GM19043 (cell line): Measurements from ENCODE around the gene ELF5.

Experiments used
- ATAC-seq: cut with Tn5 transposase; IDR thresholded peaks from one replicate; pipeline ENCODE4 v1.9.1; 2021; ENCODE audit warnings: low read depth; ENCODE audit not compliant: unreplicated experiment

Gene ELF5

DNA sequence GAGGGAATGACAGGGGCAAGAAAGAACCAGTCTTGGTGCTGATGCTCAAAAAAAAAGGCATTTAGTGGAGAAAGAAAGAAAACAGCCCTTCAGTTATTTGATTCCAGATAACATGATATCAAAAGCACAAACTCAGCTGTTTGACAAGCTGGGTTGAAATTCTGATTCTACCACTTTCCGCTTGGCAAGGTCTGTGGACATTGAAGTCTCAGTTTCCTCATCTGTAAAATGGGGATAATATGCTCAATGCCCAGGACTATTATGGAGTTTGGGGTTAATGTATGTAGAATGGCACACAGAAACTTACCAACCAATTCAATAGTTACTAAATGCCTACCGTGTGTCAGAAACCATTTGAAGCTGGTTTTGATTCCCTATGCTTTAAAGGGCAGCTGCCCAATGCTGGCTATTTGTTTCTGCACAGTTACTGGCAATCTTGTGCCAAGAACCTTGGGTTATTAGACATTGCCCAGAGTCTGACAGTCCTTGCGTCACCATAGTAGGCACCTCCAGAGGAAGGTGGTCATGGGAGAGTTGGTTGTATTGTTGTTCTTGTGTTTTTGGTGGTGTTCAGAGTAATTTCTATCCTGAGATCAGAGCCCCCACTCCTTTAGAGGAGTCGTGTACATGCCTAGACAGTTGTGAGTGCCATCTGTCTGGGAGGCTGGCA lies 19.5 kb downstream of the ELF5 start:
- ATAC-seq, result no peak

- ATAC-seq, result no peak
Measured at GRCh38 chr11:34493468-34493867, 20.1 kb downstream of the ELF5 start.

DNA sequence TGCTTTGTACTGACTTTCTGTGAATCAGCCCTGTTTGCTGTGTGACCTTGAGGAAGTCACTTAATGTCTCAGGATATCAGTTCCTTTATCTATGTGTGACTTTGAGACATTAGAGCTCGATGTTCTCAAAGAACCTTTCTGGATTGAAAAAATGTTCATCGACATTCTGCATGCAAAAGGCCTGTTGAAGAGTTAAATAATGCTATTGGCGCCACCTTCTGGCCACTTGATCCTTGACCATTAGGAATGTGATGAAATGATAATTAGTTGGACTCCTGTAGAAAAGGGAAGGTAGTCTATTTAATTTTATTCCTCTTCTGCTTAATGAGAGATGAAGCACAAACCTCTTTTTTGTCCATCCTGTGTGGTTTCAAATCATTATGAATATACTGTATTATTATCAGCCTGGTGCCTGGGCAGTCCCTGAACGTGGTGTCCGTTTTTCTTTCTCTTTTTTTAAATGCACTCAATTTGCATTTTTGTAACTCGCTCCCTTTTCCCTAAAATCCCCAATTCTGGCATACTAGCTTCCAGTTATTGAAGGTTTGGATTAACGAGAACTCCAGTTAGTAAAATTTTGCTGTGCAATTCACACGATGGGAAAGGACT lies 20.7 kb downstream of the ELF5 start:
- ATAC-seq, result no peak

GRCh38 chr11:34490304-34490703 lies 23.3 kb downstream of the ELF5 start:
- ATAC-seq, result no peak

- no peak for ATAC-seq
Measured at GRCh38 chr11:34488855-34489557, 24.6 kb downstream of the ELF5 start.

GRCh38 chr11:34487430-34487829 lies 26.2 kb downstream of the ELF5 start:
- no peak for ATAC-seq

- no peak for ATAC-seq
Measured at GRCh38 chr11:34483106-34483874, 30.3 kb downstream of the ELF5 start.

GRCh38 chr11:34481307-34481706 lies 32.3 kb downstream of the ELF5 start:
- no peak for ATAC-seq

- ATAC-seq, result no peak
Measured at GRCh38 chr11:34480314-34480713, 33.3 kb downstream of the ELF5 start.

- ATAC-seq, result no peak
Measured at GRCh38 chr11:34478845-34479663, 34.5 kb downstream of the ELF5 start.

GRCh38 chr11:34476849-34477248 lies 36.7 kb downstream of the ELF5 start:
- ATAC-seq, result no peak

DNA sequence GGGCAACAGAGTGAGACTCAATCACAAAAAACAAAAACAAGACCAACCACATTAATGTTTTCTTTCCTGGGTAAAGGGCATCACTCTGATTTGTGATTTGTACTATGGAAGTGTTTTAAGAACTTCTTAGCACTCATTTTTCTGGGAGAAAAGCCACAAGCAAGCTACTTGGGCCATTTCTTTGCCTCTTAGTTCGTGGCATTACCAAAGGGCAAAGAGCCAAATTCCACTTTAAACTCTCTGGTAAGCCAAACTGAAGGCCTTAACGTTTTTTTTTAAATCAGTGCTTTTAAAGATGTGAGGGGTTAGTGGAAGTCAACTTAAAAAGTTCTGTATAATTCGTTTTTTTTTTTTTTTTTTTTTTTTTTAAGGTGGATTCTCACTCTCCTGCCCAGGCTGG lies 37.9 kb downstream of the ELF5 start:
- no peak for ATAC-seq

GRCh38 chr11:34473603-34474169 lies 39.9 kb downstream of the ELF5 start:
- no peak for ATAC-seq

- no peak for ATAC-seq
Measured at GRCh38 chr11:34468209-34468841, 45.3 kb downstream of the ELF5 start.

- no peak for ATAC-seq
Measured at GRCh38 chr11:34466802-34467488, 46.6 kb downstream of the ELF5 start.

- ATAC-seq, result no peak
Measured at GRCh38 chr11:34464591-34465051, 49.0 kb downstream of the ELF5 start.

GRCh38 chr11:34461215-34461614 lies 52.4 kb downstream of the ELF5 start:
- ATAC-seq, result no peak

DNA sequence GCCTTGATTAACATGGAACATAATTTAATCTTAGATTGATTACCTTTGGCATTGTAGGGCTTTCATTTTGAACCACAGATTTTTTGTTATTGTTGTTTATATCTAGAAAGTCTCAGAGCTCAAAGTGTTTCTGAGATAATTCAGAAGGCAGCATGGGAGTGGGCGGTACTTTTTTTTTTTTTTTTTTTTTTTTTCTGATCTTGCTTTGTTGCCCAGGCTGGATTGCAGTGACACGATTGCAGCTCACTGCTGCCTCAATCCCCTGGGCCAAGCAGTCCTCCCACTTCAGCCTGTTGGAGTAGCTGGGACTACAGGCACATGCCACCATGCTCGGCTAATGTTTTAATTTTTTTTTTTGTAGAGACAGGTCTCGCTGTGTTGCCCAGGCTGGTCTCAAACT lies 53.3 kb downstream of the ELF5 start:
- no peak for ATAC-seq
